ENCODE measurements around the gene KIF21B. TPM values are rescaled to one million over a fixed set of nuclear protein-coding genes. Genes with fewer than 3 reads are reported as not detected.

Gene KIF21B
- total RNA-seq, 1 donor from 2014 or later = 127 TPM

DNA sequence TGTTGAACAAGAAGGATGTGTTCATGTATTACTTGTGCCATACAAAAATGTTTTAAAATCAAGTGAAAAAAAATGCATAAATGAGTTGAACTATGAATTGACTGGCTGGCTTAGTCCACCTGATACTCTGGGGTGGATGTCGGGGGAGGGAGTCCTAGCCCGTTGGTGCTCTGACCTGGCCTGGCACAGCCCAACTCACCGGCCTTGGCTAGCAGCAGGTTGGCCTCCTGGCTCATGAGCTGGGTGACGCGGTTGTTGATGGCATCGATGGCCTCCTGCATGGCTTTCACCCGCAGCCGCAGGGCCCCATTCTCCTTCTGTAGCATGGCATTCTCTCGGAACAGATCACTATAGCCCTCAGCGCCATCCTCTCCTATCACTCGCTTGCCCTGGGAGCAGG is 21.6 kb downstream of the KIF21B start:
- DNase-seq (ENCODE audit: low spot score in 2 of 2) = no peak
- FAIRE-seq = no peak

DNA sequence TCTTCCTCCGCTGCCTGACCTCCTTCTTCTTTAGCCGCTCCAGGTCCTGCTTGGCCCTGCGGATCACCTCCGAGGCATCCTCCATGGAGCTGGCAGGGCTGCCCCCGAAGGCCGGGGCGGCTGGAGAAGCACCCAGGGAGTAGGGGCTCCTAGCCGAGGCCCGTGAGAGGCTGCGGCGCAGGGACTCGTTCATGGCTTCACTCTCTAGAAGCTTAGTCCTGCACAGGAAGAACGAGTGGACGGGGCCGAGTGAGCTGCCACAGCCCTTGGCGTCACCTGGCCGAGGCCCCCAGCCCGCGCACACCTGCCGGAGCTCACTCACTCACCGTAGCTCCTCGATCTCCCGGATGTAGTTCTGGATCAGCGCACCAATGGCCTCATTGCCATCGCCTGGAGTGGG is 23.1 kb downstream of the KIF21B start:
- FAIRE-seq = no peak

DNA sequence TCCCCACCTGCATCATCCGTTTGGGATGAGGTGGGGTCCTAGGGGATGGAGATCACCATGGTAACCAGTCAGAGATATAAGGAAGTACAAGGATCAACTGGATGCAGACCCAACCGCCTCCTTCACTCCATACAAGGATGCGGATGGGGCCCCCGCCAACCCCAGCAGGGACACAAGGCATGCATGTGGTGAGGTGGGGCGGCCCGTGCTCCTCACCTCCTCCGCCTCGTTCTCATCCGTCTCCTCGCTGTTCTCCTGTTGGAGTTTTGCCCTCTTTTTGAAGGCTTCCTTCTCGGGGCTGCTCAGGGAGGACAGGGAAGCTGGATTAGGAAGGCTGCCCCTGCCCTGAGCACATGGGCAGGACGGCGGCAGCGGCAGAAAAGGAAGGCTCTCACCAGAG is 23.8 kb downstream of the KIF21B start:
- FAIRE-seq = no peak
- DNase-seq (ENCODE audit: low spot score in 2 of 2) = no peak

More for the DNA sequence above, 23.1 kb downstream of the KIF21B start:
- no peak for DNase-seq (ENCODE audit: low spot score in 2 of 2)

DNA sequence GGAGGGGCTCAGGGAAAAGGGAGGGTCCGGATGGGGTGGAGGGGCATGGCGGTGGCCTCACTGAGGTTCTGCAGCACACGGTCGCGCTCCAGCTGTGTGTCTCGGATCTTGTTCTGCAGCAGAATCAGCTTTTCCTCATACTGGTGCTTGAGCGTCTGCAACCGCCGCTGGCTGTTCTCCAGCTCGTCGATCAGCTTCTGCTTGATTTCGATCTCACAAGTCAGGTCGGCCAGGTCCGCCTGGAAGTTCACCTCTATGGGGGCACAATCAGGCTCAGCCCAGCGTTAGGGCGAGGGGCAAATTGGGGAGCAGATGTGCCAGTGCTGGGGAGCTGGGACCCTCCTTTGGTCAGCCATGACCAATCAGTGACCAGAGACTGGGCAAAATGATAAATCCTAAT is 25.2 kb downstream of the KIF21B start:
- DNase-seq (ENCODE audit: low spot score in 2 of 2) (no peak), FAIRE-seq (no peak)

DNA sequence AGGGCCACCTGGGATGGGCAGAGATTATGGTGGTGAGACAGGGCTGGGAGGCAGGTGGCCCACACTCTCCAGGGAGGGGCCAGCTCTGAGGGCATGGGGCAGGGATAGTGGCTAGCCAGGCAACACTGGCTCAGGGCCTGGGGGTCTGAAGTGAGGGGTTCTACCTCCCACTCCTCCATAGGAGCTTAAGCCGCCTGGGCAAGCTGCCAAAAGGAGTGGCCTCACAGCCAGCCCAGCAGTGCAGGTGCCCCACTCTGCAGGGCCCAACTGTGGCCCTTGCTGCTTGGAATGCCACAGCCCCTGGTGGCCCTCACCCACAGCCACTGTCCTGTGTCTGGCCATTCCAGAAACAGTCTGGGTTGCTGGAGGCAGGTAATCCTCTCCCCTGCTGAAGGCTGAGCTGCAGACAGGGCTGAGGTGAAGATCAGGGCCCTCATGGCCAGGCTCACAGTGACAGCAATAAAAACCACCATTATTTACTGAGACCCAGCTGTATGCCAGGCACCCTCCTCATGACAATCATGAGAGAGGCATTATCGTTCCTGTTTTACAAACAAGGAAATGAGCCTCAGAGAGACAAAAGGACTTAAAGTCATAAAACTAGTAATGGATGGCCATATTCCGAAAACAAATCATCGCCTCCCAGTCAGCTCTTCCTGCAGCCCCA is 31.0 kb downstream of the KIF21B start:
- FAIRE-seq = no peak
- DNase-seq (ENCODE audit: low spot score in 2 of 2) = no peak

DNA sequence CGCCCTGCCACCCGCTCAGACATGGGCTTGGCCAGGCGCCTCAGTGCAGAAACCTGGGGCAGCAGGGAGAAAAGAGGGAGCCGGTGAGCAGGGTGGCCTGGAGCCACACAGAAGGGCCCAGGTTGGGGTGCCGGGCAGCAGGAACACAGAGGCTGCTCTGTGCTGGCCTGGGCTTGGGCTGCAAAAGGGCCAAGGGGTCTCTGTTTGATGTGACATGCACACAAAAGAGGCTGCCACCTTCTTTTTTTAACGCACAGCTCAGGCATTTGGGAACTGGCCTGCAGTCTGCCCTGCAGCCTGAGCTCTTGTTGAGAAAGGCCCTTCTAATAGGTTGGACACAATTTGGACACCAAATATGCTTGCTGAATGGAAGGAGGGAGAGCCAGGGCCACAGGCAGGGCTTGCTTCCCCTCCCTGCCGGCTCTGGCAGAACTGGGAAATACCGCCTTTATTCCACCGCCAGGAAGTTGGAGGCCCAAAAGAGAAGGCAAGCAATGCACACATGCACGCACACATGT is 32.4 kb downstream of the KIF21B start:
- FAIRE-seq = no peak
- DNase-seq (ENCODE audit: low spot score in 2 of 2) = no peak

DNA sequence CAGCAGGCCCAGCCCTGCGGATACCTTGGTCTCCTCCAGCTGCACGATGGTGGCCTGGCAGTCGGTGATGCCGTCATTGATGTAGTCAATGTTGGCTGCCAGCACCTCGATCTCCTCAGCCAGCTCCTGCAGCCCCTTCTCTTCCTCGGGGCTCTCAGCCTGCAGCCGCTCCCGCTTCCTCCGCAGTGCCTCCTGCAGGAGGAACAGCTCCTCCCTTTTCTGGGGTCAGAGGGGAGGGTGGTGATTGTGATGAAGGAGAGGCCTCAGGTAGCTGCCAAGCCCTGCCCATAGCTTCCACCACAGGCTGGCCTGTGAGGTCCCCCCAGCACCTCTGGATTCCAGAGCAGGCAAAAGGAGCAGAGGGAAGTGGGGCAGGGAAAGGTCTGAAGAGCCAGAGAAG is 33.4 kb downstream of the KIF21B start:
- no peak for DNase-seq (ENCODE audit: low spot score in 2 of 2)
- FAIRE-seq = no peak

DNA sequence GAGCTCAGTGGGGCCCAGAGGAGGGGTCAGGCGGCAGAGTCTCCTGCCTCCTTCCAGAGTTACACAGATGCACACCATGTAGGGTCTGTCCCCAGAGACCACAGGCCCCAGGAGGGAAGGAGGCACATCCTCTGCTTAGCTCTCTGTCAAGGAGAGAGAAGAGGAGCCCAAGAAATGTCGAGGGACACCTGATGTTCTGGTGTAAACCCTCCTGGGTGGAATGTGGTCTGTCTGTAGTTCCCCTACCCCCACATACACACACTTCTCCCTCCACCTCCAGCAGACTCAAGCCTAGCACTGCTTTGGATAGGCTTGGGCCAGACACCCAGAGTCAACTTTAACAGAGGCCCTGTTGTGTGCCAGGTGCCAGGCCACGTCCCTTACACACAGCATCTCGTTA is 34.2 kb downstream of the KIF21B start:
- DNase-seq (ENCODE audit: low spot score in 2 of 2) (no peak), FAIRE-seq (no peak)

DNA sequence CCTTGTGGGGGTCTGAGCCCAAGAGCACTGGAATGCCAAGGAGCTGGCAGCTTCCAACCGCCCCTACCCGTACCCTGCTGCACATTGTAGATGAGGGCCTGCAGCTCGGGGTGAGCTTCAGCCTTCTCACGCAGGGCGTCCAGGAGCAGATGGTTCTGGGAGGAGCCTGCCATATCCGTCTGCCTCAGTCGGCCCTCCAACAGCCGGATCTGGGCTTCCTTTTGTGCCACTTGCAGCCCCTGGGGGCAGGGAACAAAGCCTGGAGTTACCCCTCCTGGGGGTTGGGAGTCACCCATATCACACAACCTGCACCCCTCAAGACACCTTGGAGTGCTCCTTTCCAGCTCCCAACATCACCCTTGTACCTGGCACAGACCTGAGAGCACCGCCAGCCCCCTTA is 34.8 kb downstream of the KIF21B start:
- FAIRE-seq (no peak), DNase-seq (ENCODE audit: low spot score in 2 of 2) (no peak)

DNA sequence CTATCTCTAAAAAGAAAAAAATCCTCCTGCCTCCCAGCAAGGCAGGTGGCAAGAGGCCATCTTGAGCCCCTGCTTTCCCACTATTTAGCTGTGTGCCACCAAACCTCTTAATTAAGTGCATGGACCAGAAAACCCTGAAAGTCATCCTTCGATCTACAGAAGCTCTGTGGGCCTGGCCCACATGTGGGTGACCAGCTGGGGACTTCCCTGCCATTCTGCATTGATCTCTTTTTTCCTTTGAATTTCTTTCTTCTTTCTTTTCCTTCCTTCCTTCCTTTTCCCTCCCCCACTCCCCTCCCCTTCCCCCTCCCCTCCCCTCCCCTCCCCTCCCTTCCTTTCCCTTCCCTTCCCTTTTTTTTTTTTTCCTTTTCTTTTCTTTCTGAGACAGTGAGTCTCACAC is 38.0 kb downstream of the KIF21B start:
- FAIRE-seq (no peak), DNase-seq (ENCODE audit: low spot score in 2 of 2) (no peak)

DNA sequence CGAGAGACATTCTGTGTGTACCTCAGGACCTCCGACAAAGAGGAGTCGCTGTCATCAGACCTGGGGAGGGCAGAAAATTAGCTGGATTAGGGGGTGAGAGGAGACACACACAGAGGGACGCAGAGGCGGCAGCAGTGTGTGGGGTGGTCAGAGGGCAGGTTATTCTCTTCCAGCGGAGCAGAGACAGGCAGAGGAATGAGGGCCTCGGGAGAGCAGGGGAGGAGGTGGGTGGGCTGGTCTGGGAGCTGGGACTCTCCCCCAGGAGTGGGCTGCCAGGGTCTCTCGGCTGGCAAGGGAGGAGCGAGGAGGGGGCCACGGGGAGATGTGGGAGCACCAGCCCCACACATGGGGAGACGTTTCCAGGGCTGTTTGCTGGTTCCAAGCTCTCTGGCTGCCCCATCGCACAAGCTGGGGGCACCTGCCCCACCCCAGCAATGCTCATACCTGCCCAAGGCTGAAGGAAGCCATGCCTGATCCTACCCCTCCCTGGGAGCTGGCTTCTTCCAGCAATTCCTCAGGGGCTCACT is 40.4 kb downstream of the KIF21B start:
- no peak for DNase-seq (ENCODE audit: low spot score in 2 of 2)
- FAIRE-seq = no peak

DNA sequence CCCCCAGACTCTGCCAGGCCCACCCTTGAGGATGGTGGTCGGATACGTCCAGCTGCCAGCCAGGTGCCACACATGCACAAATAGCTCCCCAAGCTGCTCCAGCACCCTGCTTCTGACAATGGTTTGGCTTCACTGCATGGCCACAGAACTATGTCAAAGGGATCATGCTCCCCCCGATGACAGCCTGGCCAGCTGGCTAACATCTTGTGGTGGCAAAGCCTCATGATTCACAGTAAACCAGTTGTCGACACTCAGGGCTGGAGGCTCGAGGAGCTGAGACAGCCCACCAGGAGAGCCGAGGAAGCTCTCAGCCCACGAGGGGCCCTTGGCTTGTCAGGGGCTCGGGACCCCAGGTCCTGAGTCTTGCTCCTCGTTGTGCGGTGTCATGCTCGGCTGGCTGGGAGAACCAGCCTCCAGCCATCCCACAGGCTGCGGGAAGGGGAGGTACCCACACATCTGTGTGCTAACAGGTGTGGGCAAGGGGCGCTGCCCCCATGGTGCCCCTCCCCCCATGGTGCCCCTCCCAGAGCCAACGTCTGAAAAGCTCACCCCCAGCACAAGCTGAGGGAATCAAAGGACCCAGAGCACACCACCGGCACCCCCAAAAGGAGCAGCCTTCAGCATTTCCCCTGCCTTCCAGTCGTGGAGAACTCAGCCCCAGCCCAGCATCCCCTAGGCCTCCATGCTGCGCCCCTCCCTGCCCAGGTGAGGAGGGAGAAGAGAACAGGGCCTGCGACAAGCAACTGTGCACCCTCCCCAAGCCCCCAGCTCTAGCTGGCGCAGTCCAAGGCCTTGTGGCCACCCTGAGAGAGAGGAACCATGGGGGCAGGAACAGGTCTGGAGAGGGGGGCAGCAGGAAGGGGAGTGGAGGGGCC is 41.2 kb downstream of the KIF21B start:
- no peak for FAIRE-seq
- no peak for DNase-seq (ENCODE audit: low spot score in 2 of 2)

DNA sequence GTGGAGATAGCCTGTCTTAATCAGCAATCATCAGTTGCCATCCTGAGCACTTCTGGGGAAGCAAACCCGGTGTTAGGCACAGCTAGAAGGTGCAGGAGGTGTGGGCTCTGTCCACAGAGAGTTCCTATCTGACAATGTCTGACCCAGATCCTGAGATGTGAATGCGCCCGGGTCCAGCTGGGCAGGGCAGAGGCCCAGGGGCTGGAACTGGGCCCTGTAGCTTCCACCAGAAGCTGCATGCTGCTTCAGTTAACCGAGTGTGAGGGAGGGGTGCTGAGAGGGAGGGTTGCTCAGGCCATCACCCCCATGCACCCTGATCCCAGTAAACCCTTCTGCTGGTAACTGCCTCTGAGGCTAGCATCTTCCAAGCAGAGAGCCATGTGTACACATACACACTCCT is 42.2 kb downstream of the KIF21B start:
- DNase-seq (ENCODE audit: low spot score in 2 of 2) = no peak
- no peak for FAIRE-seq

DNA sequence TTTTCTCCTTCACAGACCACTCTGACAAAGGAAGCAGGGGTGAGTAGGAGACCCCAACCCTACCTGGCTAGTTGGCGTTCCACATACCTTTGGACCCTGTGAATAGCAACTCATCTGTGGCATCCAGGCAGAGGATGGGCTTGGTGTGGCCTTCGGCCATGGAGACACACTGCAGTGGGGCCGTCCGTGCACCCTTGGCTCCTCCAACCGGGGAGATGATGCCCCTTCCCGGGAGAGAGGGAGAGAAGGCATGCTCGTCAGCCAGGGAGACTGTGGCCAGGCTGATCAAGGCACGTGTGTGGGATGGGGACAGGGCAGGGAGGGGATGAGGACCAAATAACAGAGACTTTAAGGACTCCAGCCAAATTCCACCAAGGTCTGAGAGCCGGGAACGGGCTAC is 42.6 kb downstream of the KIF21B start:
- DNase-seq (ENCODE audit: low spot score in 2 of 2) = no peak
- FAIRE-seq = no peak

DNA sequence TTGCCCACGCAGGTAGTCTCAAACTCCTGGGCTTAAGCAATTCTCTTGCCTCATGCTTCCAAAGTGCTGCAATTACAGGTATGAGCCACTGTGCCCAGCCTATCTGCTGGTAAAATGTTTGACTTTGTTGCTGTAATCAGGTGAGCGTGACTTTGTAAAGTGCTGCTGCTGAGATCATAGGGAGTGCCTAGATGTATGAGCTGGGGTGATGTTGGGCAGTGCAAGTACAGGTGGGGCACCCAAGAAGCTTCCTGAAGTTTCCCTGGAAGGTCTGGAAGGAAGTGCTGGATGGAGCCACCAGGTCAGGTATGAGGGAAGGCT is 43.1 kb downstream of the KIF21B start:
- DNase-seq (ENCODE audit: low spot score in 2 of 2) = no peak
- FAIRE-seq = no peak

DNA sequence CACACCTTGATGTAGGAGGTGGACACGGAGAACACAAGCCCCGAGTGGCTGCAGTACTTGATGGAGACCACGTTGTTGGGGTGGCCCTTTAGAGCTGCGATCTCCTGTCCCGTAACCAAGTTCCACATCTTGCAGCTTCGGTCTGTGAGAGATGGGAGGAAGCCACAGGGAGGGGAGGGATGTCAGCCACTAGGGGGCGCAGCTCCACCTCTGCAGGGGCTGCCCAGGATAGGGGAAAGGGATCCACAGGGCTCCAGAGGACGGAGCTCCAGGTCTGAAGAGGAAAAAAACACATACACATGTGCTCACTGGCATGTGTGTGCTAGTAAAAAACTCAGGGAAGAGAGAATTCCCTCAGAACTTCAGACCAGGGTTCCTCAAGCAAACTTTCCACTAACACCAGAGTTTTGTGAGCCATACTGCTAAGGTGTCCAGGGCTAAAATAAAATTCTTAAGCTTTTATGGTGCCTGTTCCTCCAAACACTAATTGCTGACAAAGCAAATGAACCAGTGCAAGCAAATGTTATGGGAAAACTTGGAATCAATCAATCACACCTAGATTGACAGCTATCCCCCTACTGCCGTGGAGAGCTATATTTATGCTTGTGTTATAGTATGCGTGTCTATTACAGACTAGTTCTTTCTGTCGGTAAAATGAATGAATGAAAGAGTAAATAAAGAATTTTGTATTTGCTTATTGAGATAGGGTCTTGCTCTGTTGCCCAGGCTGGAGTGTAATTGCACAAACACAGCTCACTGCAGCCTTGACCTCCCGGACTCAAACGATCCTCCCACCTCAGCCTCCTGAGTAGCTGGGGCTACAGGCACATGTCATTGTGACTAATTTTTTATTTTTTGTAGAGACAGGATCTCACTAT is 43.7 kb downstream of the KIF21B start:
- FAIRE-seq (no peak), DNase-seq (ENCODE audit: low spot score in 2 of 2) (no peak)

DNA sequence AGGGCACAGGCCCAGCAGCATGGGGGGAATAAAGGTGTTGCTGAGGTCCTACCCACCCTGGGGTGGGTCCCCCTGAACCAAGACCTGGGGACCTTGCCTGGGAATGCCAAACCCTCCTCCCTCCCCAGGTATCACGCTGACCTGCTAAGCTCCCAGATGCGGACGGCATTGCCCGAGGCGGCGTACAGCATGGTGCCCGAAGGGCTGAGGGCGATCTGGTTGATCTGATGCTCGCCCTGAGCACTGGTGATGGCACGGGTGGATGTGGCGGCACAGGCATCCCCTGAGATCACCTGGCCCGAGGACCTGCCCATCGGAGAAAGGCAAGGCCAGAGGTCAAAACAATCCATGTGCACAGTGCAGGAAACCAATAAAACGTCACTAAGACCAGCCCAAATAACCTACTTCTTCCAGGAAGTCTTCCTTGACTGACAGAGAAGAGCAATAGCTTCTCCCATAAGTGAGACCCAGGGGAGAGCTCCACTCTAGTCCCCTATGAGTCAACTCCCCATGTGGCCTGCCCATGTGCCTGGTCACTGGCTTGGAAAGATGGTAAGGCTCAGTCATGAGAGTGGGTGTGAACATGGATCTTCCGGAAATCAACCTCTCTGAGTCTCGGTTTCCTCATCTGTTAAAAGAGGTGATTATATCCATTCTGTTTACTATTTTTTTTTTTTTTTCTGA is 46.3 kb downstream of the KIF21B start:
- DNase-seq (ENCODE audit: low spot score in 2 of 2) (no peak), FAIRE-seq (no peak)

DNA sequence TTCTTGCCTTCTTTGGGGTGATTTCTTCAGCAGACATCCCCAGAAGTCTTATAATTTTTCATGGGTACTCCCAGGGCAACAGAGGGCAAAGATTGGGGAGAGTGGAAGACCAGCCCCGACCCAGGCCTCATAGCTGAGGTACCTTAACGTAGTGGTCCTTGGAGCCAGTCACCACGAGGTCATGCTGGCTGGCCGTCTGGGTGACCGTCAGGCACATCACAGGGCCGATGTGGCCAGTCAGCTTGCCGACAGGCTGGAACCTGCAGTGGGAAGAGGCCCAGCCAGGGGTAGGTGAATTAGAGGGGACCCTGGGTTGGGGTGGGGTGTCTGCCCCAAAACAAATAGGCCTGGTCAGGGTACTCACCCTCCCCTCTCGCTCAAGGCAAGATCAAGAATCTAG is 46.9 kb downstream of the KIF21B start:
- no peak for FAIRE-seq
- DNase-seq (ENCODE audit: low spot score in 2 of 2) = no peak

DNA sequence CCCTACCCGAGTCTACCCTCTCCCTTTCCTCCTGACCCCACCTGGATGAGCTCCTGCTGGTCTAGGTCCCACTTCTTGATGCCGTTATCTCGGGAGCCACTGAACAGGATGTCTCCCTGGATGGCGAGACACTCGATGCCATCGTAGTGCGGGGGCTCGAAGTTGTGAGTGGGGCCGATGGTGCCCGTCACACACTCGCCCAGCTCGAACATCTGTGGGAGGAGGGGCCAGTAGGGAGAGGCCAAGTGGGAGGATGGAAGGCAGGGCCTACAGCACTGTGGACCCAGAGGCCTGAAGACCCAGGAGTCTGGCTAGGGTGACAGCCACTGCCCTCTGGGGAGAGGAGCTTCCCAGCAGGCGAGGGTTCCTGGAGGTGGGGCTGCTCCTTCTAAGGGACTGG is 48.1 kb downstream of the KIF21B start:
- no peak for DNase-seq (ENCODE audit: low spot score in 2 of 2)
- no peak for FAIRE-seq

DNA sequence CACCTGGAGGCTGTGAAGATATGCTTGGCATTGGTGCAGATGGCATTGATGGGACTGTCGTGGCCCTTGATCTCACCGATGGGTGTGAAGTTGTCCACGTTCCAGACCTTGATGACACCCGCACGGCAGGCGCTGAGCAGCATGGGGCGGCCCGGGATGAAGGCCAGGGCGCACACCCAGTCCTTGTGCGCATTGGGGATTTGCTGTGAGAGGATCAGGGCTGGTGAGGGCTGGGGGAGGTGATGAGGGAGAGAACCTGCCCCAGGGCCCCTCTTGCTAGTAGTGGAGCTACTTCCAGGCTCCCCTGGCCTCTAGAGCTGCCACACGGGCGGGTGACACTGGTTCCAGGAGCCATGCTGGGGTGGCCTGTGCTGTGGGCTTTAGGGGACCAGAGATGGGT is 48.8 kb downstream of the KIF21B start:
- no peak for FAIRE-seq

More for the DNA sequence above, 48.8 kb downstream of the KIF21B start:
- no peak for DNase-seq (ENCODE audit: low spot score in 2 of 2)
